HT-29 (cell line): ENCODE measurements around the gene FBXL7. TPM values are rescaled to one million over a fixed set of nuclear protein-coding genes. Genes with fewer than 3 reads are reported as not detected.

Experiments used
- DNase-seq: peaks from one replicate; pipeline ENCODE4 v3.0.0-alpha.2; 2015; ENCODE audit warnings: low spot score
- total RNA-seq: library from RNA; depleted of rRNA; stranded (reverse); fragments of >200 nt; shearing (Covaris generic); gene quantifications from 2 replicates; pipeline ENCODE4 v1.2.3, GENCODE V29; 2014

FBXL7 gene
- total RNA-seq, 1 experiment from 2014 or later, result not detected

DNA sequence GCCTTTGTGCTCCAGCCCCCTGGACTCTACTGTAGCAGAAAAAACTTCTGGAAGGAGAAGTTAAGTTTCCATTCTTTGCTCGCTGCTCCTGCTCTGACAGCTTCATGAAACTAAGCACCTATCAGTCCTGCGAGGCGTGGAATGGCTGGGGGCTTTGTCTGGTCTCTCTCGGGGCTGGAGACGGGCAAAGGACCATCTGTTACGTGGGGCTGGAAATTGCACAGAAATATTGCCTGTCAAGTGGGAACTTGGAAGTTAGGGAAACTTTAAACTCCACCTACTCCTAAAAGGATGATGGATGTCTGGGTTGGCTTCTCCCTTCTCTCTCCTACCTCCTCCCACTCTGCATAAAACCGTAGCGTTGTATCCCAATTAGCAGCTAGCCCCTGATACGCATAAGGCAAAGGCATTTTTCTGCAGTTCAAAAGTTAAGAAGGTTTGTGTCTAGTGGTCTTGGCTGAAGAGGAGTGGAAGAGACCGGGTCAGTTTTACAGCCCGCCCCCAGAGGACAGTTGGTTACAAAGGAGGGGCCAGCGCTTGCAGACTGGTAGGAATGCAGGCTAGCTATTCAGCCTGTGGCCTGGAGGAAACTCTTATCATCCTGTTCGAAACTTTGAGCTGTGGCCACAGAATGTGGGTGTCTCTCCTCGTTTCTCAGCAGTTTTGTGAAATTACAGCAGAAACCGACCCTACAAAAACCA is 1.3 kb downstream of the FBXL7 start:
- DNase-seq, result no peak

DNA sequence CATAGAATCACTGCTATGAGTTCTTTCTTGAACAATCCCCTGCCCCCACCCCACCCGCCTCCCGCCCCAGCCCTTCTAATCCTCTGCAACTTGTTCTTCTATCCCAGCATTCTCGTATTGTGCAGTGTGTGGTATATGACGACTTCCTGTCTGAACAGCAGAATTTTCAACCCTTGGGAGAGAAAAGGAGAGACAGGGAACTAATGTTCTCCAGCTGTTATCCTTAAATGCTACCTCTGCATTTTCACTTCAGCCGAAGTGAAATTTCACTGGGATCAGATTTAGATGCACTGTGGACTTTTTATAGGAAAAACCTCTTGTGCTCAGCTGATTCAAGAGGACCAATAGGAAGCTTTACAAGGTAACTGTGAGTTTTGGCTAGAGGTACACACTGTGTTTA is 2.2 kb downstream of the FBXL7 start:
- no peak for DNase-seq

DNA sequence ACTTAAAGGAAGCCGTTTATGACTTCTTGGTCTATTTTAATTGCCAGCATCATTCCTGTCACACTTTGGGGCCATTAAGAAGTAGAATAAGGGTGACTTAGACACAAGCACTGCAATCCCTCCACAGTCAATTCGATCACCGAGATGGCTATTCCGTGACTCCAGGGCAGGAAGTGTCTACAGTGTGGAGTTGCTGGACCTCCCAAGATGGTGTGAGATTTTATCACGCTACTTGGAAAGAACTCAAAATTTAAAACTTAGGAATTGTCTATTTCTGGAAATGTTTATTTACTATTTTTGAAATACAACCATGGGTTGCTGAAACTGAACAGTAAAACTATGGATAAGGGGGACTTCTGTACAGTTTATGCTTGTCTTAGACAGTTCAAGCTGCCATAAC is 6.2 kb downstream of the FBXL7 start:
- no peak for DNase-seq

DNA sequence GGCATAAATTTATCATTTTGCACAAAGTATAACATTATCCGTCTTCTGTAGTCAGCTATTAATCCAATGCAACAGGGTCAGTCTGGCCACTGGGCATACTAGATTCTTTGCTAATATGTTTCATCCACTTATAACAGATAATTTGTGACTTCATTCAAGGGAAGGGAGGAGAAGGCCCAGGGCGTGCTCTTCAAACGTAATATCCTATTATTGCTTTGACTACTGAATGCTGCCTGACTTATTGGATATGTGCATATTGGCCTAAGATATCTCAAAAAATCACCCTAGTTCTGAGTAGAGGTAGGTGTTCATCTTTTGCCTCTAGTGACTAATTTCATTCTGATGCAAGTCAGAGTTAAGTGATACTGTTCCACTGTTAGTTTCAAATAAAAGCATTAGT is 6.9 kb downstream of the FBXL7 start:
- no peak for DNase-seq

DNA sequence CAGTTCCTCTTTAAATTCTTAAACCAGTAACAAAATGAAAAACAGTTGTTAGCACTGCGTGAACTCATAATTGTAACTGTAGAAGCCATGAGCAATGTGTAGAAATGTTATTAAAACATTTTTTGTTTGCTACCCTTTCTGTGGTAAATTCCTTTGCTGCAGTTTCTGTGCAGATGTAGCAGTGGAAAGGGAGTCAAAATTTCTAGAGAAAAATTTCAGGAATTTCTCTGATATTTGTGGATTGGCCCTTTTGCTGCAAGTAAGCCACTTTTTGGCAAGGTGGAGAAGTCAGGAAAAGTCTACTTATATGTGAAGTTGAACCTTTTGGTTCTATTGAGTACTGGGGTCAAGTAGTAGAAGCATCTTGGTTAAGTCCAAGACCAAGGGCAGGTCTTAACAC is 10.1 kb downstream of the FBXL7 start:
- no peak for DNase-seq

DNA sequence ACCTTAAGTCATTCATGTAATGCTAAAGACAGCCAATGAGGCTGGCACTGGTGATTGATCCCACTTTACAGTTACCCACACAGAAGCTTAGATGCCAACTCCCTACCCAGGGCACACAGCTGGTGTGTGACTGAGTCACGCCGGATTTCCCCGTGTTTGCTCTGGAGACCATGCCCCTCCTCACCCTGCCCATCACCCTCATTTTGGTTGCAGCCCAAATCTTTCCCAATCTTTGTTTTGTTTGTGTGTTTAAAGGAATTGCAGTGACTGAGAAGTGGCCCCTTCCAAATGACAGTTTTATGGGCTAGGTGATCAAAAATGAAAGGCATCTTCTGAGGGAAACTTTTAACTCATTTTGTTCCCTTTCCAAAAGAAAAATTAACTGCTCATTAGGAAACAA is 10.9 kb downstream of the FBXL7 start:
- no peak for DNase-seq

DNA sequence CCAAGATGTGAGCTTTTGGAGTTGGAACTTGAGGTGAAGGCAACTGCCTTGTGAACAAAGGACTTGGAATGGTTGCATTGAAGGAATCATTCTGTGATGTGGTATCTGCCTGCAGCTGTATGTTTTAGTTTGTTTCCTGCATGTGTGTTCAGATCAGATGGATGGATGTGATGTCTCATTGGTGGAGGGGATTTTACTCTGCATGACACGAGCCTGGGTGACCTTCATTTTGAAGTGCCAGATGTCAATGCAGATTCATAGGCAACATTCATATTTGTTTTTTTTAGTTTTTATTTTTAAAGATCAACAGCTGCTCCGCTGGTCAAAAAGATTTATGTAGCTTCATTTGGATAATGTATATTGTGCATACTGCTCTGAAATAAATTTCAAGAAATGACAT is 13.5 kb downstream of the FBXL7 start:
- DNase-seq, result no peak

DNA sequence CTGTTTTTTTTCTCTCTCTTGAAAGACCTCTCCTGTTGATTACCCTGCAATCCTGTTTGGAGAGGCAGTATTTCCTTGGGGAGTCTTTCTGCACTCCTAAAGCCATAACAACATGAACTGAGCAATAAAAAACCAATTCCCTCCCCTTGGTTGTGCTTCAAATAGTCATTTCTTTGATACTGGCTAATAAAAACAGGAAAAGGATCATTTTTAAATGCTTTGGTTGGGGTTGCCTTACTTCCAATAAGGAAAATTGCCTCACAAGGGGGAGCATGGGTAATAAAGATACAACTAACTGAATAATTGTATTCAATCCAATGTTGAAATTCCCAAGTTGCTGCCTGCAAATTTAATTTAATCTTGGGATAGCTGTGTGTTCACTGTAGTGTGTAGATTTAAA is 13.9 kb downstream of the FBXL7 start:
- no peak for DNase-seq

DNA sequence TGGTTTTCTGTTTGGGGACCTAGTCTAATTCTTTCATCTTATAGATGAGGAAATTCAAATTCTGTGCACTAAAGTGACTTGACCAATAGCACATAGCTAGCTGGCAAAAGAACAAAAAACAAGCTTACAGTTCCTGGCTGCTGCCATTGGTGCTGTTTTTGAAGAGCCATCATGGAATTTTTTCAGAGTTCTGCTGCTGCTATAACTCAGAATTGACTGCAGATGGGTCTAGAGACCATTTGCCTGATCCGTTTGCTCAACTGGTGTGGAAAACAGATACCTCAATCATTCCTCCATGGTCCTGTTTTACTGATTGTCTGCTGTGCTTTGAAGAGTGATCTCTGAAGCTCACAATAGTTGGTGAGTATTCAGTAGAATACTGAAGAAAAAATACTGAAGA is 15.2 kb downstream of the FBXL7 start:
- DNase-seq, result no peak

DNA sequence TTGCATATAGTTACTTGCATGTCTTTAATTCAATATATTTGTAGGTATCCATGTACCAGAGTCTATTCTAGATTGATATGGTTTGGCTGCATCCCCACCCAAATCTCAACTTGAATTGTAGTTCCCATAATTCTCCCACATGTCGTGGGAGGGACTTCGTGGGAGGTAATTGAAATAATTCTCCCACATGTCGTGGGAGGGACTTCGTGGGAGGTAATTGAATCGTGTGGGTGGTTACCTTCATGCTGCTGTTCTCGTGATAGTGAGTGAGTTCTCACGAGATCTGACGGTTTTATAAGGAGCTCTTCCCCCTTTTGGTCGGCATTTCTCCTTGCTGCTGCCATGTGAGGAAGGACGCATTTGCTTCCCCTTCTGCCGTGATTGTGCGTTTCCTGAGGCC is 16.5 kb downstream of the FBXL7 start:
- DNase-seq, result no peak

DNA sequence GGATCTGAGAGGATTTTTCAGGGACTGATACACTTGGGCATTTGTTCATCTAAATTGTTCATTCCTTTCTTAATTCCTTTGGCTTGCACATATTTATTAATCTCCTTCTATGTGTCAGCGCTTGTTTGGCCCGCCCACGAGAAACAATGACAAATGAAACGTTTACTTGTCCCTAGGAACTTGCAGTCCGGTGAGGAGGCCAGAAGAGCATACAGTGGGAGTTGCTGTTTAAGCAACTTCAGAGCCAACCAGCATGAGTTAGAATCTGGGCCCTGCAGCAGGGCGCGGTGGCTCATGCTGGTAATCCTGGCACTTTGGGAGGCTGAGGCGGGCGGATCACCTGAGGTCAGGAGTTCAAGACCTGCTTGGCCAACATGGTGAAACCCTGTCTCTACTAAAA is 18.8 kb downstream of the FBXL7 start:
- no peak for DNase-seq

DNA sequence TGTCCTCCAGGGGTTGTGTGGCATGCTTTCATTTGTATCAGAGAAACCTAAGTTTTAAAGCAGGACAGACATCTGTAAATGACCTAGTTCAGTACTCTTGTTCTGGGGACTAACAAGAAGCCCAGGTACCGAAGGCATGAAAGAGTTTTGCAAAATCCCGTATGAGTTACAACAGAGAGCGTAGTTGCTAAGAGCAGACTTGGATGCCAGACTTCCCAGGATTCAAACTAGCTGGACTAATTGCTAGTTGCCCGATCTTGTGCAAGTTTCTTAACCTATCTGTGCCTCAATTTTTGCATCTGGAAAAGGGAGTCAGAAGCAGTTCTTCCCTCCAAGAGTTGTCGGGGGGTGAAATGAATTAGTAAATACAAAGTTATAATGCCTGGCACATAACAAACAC is 20.9 kb downstream of the FBXL7 start:
- DNase-seq, result no peak

DNA sequence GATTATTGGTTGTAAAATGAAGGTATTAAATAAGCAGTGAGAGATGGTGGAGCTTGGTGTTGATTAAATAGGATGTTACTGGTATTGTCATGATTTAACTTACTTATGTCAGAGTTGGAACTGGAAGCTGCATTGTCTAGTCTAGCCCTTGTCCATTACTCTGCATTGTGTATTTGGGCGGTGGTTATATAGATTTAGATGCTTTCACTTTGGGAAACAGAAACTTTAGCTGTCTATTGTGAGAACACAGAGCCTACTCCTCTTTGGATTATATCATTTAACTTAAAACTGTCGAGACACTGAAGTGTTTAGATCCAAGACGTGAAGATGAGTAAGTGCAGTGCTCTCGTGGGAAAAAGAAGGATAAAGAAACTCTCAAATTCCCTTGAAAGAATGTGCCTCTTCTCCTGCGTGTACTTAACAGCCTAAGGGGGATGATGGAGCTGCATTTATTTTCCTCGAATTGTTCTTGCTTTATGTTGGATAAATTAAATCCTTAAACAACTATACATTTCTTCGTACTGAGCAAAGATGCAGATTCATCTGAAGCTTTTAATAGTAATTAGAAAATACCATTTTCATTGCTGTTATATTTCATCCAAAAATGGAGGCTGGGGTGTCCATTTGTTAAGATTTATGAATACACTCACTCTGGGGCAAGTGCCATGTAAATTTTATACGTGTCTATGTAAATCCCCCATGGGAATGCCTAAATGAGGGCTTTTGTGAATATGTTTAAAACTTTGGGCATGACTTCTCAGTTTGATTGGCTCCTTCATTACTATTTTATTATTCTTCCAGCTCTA is 21.6 kb downstream of the FBXL7 start:
- no peak for DNase-seq

DNA sequence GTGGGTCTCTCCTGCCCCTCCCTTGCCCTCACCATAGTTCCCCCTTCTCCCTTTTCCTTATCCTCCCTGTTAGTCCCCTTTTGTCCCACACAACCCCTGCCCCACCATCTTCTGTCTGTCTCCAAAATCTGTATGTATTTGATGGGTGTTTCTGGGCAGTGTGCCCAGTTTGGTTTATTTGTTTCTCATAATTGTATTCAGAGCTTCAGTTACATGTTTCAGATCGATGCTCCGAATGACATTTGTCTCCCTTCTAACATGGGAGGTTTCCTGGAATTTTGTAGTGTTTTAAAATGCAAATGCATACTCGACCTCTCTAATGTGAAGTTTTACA is 22.2 kb downstream of the FBXL7 start:
- no peak for DNase-seq

DNA sequence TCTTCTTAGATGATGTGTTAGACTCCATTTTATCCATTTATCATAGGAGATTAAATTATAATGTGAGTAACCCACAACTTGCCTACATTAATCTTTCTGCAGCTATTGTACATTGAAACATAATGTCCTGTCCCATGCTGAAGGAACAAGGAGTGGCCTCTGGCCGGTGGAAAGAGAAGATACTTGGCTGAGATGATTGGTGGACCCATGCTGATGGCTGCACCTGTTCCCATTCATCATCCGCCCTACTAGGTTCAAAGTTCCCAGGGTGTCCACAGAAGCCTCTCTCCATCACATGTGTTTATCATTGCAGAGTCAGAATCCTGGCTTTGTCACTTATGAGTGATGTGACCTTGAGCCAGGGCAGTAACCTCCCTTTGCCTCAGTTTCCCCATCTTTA is 24.7 kb downstream of the FBXL7 start:
- DNase-seq, result no peak

DNA sequence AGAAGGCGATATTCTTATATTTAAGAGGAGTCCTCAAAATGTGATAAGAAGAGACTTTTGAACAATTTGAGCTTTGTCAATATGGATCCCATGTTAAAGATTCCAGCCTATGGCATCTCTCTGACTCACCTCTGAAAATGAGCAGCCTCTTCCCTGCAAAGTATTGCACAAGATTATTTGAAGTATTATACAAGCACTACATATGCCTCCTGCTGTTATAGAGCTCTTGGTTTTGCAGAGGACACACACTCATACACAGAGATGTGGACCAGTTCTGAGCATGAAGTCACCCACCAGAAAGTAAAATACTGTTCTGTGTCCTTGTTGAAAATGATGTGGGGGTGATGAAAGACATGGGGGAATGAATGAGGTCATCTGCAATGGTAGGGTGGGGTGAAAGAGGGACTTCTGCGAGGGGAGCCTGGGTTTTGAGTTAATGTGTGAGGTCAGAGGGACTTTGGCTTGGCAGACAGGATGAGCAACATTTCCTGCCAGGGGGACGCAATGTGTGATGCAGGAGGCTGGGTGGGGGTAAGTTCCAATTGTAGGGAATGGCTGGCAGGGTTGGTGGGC is 25.8 kb downstream of the FBXL7 start:
- no peak for DNase-seq

DNA sequence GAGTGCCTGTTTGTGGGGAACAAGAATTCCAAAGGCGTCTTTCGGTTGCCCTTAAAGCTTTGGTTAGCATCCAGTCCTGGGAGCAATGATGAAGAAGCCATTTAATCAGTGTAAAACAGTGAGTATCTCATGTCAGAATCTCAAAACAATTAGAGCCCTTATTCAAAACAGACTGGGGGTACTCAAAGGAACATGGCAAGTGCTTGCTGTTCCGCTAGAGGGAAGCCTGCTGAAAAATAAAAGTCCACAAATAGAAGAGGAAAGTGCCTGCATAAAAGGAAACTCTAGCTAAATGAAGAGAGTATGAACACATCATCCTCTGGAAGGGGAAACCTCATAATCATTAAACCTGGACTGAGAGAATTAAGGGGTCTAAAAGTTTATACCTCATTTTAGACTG is 26.4 kb downstream of the FBXL7 start:
- no peak for DNase-seq

DNA sequence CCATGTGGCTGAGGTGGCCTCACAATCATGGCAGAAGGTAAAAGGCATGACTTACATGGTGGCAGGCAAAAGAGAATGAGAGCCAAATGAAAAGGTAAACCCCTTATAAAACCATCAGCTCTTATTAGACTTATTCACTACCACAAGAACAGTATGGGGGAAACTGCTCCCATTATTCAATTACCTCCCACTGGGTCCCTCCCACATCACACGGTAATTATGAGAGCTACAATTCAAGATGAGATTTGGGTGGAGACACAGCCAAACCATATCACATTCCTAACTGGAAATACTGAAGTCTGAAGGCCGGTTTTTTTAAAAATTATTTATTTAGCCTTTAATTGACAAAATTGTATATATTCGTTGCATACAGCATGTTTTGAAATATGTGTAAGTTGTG is 28.5 kb downstream of the FBXL7 start:
- no peak for DNase-seq

DNA sequence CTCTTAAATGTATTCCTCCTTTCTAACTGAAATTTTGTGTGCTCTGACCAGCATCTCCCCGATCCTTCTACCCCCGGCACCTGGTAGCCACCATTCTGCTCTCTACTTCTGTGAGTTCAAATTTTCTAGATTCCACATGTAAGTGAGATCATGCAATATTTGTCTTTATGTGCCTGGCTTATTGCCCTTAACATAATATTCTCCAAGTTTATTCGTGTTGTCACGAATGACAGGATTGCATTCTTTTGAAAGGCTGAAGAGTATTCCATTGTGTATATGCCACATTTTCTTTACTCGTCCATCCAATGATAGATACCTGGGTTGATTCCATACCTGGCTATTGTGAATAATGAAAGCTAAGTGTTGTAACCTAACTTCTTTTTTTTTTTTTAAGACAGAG is 29.0 kb downstream of the FBXL7 start:
- DNase-seq, result no peak

DNA sequence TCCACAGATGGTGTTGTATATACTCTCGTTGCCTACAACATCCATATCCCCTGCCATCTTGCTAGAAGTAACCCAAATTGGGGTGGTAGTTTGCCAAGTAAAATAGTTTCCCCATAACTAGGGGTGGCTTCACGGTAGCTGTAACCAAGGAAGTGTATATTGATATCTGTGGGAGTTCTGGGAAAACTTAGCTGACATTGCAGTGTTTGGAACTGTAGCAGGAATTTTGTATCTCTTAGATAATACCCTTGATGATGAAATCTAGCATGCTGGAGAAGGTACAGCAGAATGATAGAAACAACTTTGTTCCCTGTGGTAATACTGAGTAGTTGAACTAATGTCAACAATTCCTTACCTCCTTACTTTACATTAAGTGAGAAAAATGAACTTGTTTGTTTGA is 29.8 kb downstream of the FBXL7 start:
- DNase-seq, result no peak

DNA sequence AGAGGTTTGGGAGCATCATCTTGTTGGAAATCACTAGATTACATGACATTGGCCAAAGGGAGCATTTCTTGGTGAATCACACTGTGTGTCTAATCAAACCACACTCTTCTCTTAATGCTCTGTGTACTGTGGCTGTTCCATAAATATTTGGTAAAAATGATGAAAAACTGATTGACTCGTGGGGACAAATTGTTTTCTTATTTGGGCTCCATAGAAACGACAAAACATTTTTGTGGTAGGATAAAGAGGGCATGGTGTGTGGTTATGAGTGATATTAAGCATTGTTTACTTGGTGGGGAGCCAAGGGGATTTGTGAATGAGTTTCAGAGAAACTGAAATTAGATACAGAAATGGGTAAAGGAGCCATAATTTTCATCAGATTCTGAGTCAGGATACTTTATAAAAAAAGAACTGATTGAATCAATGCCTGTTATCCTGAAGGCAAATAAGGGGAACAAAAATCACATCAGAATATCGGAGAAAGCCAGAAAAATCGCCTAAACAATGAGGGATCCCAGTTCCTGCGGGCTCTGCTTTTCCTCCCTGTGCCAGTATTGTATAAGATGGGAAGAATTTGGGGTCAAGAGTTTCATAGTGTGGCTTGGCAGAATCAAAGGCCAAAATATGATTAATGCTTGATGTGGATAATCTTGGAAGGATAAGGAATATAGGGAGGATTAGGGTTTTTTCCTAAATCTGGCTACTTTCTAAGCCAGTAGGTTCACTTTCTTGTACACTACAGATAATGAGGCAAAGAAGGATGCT is 33.3 kb downstream of the FBXL7 start:
- DNase-seq, result no peak

DNA sequence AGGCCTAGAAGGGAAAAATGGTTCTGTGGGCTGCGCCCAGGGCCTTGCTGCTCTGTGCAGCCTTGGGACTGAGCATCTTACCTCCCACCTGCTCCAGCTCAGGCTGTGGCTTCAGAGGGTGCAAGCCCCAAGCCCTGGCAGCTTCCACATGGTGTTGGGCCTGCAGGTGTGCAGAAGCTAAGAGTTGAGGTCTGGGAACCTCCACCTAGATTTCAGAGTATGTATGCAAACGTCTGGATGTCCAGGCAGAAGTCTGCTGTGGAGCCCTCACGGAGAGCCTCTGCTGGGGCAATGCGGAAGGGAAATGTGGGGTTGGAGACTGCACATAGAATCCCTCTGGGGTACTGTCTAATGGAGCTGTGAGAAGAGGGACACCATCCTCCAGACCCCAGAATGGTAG is 36.0 kb downstream of the FBXL7 start:
- no peak for DNase-seq

DNA sequence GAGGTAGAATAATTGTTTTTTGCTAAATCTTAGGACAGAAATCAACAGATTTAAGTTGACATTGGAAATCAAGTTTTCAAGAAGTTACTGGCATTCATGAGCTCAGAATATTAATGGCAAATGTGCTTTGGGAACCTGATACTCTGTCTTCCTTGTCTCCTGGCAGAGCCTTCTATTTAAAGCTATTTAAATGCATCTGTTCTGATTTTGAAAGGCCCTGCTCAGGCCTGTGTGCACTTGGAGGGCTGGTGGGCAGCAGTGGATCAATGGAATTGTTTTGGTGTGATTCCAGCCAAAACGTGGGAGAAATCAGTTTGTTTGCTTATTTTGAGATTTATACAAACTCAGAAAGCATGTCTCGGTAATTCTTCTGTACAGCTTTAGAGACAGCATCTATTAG is 38.5 kb downstream of the FBXL7 start:
- DNase-seq, result no peak
